ENCODE results near the gene PAIP2B.
"Not testable (repeated sequence)": the region's sequence is repeated elsewhere in the genome, so short reads cannot be mapped to it uniquely, and the experiment has no call there.

Gene PAIP2B

GRCh38 chr2:71238089-71238488, 11.2 kb upstream of the PAIP2B start:
- no peak for ATAC-seq
- TF ChIP-seq ZNF8 (CRISPR knock-in tag; IDR thresholded peaks at IDR 0.05) = no peak
- TF ChIP-seq POU6F1 (CRISPR knock-in tag; IDR thresholded peaks at IDR 0.05; ENCODE audit: borderline replicate concordance, low read depth) = no peak
- no peak for TF ChIP-seq TOX (CRISPR knock-in tag; IDR thresholded peaks at IDR 0.05; ENCODE audit: borderline replicate concordance)
- TF ChIP-seq ZFP30 (CRISPR knock-in tag; IDR thresholded peaks at IDR 0.05) = no peak
- TF ChIP-seq PATZ1 (CRISPR knock-in tag; IDR thresholded peaks at IDR 0.05; ENCODE audit: borderline replicate concordance) = no peak
- no peak for TF ChIP-seq RARB (CRISPR knock-in tag; IDR thresholded peaks at IDR 0.05)
- no peak for TF ChIP-seq CSDC2 (CRISPR knock-in tag; IDR thresholded peaks at IDR 0.05)
- TF ChIP-seq TSHZ2 (CRISPR knock-in tag; IDR thresholded peaks at IDR 0.05) = no peak
- no peak for TF ChIP-seq ZNF70 (CRISPR knock-in tag; IDR thresholded peaks at IDR 0.05)
- TF ChIP-seq SNAI2 (CRISPR knock-in tag; IDR thresholded peaks at IDR 0.05) = no peak
- TF ChIP-seq ZNF565 (CRISPR knock-in tag; conservative IDR thresholded peaks at IDR 0.05; ENCODE audit: low read depth) = no peak
- TF ChIP-seq BACH2 (CRISPR knock-in tag; IDR thresholded peaks at IDR 0.05; ENCODE audit: borderline replicate concordance) = no peak
- no peak for TF ChIP-seq ZFP3 (CRISPR knock-in tag; IDR thresholded peaks at IDR 0.05)
- TF ChIP-seq OSR1 (CRISPR knock-in tag; IDR thresholded peaks at IDR 0.05) = no peak
- no peak for TF ChIP-seq ESRRG (CRISPR knock-in tag; IDR thresholded peaks at IDR 0.05)
- no peak for TF ChIP-seq GLIS3 (CRISPR knock-in tag; IDR thresholded peaks at IDR 0.05)
- no peak for TF ChIP-seq ISL1 (CRISPR knock-in tag; IDR thresholded peaks at IDR 0.05)
- TF ChIP-seq TCF4 (CRISPR knock-in tag; IDR thresholded peaks at IDR 0.05; ENCODE audit: borderline replicate concordance) = no peak

- no peak for ATAC-seq
- no peak for TF ChIP-seq TSHZ2 (CRISPR knock-in tag; IDR thresholded peaks at IDR 0.05)
Observed at GRCh38 chr2:71235930-71236587, 9.2 kb upstream of the PAIP2B start.

GRCh38 chr2:71233072-71233471, 6.2 kb upstream of the PAIP2B start:
- ATAC-seq = not testable (repeated sequence)

- ATAC-seq = peak; percentile 25
- TF ChIP-seq CREB5 (CRISPR knock-in tag; IDR thresholded peaks at IDR 0.05; ENCODE audit: low read depth) (no peak), ZFP3 (CRISPR knock-in tag; IDR thresholded peaks at IDR 0.05) (0 out of 2 replicates have a peak, but pooled peaks have one; percentile 21), CSDC2 (CRISPR knock-in tag; IDR thresholded peaks at IDR 0.05) (no peak)
Observed at GRCh38 chr2:71226096-71226964, 573 bp downstream of the PAIP2B start.

Measured in SK-N-SH treated with all-trans-retinoic acid at 6 μM for 48 hours (cell line).